Astrocyte (in vitro differentiated cells and primary cell): ENCODE results near the gene CHAT. TPM values are rescaled to one million over a fixed set of nuclear protein-coding genes. Genes with fewer than 3 reads are reported as not detected.

Experiments
- DNase-seq: peaks from one replicate; pipeline ENCODE4 v3.0.0-alpha.2; 2010; ENCODE audit warnings: low read depth
- FAIRE-seq: peaks from 2 replicates; lab custom pipeline; 2011; peaks lifted over from hg19 to GRCh38; lab: Jason Lieb, UNC
- H2AFZ ChIP-seq: 2 replicates; pipeline ENCODE4 v1.6.0; 2012; ENCODE audit warnings: low read depth, low read length, inconsistent platforms
- H3K27ac ChIP-seq: 2 replicates; pipeline ENCODE4 v1.5.1; 2011; ENCODE audit warnings: low read depth, low read length, inconsistent platforms
- H3K27me3 ChIP-seq: 2 replicates; pipeline ENCODE4 v1.6.0; 2011; ENCODE audit warnings: low read length, inconsistent platforms; ENCODE audit not compliant: insufficient read depth
- H3K36me3 ChIP-seq: 2 replicates; pipeline ENCODE4 v1.5.1; 2011; ENCODE audit warnings: low read length, inconsistent platforms; ENCODE audit not compliant: insufficient read depth
- H3K4me1 ChIP-seq: 2 replicates; pipeline ENCODE4 v1.5.1; 2011; ENCODE audit warnings: low read length, inconsistent platforms; ENCODE audit not compliant: insufficient read depth
- H3K4me2 ChIP-seq: 2 replicates; pipeline ENCODE4 v1.6.0; 2012; ENCODE audit warnings: low read length, inconsistent platforms
- H3K4me3 ChIP-seq: 2 replicates; pipeline ENCODE4 v1.5.1; 2011; ENCODE audit warnings: low read depth, mild to moderate bottlenecking, low read length, inconsistent platforms; ENCODE audit not compliant: insufficient read depth
- H3K79me2 ChIP-seq: 2 replicates; pipeline ENCODE4 v1.6.0; 2012; ENCODE audit warnings: mild to moderate bottlenecking, low read length, inconsistent platforms; ENCODE audit not compliant: insufficient read depth
- H3K9ac ChIP-seq: 2 replicates; pipeline ENCODE4 v1.6.0; 2012; ENCODE audit warnings: mild to moderate bottlenecking, low read length, inconsistent platforms
- H3K9me3 ChIP-seq: 2 replicates; pipeline ENCODE4 v1.5.1; 2012; ENCODE audit warnings: low read depth, mild to moderate bottlenecking, low read length, inconsistent platforms; ENCODE audit not compliant: insufficient read depth
- H4K20me1 ChIP-seq: 2 replicates; pipeline ENCODE4 v1.6.0; 2012; ENCODE audit warnings: low read length, inconsistent platforms; ENCODE audit not compliant: insufficient read depth
- H3K27ac Mint-ChIP-seq: one replicate; pipeline ENCODE4 v1.8.0; 2021; ENCODE audit warnings: mild to moderate bottlenecking, mixed read lengths; ENCODE audit not compliant: unreplicated experiment
- H3K27me3 Mint-ChIP-seq: one replicate; pipeline ENCODE4 v1.8.0; 2021; ENCODE audit warnings: low read depth, mixed read lengths; ENCODE audit not compliant: unreplicated experiment
- H3K36me3 Mint-ChIP-seq: one replicate; pipeline ENCODE4 v1.8.0; 2021; ENCODE audit warnings: low read depth, mixed read lengths; ENCODE audit not compliant: unreplicated experiment
- H3K4me1 Mint-ChIP-seq: one replicate; pipeline ENCODE4 v1.8.0; 2021; ENCODE audit warnings: low read depth, mixed read lengths; ENCODE audit not compliant: unreplicated experiment
- H3K4me3 Mint-ChIP-seq: one replicate; pipeline ENCODE4 v1.8.0; 2021; ENCODE audit warnings: mild to moderate bottlenecking, moderate library complexity, mixed read lengths; ENCODE audit not compliant: unreplicated experiment
- H3K9me3 Mint-ChIP-seq: one replicate; pipeline ENCODE4 v1.8.0; 2021; ENCODE audit warnings: mild to moderate bottlenecking, mixed read lengths; ENCODE audit not compliant: unreplicated experiment
- CTCF ChIP-seq: IDR thresholded peaks from 2 replicates; pipeline ENCODE4 v1.5.1; 2011; ENCODE audit warnings: low read depth, mild to moderate bottlenecking, inconsistent platforms, low read length, moderate library complexity; ENCODE audit not compliant: insufficient read depth
- EZH2 ChIP-seq: IDR thresholded peaks from 2 replicates; pipeline ENCODE4 v1.6.1; 2012; ENCODE audit warnings: mild to moderate bottlenecking, low read length, inconsistent platforms; ENCODE audit not compliant: insufficient read depth
- total RNA-seq: library from RNA; stranded (reverse); gene quantifications from 2 replicates; pipeline ENCODE4 v1.2.1, GENCODE V29; 2021

Gene CHAT
- total RNA-seq, 1 donor from 2014 or later, result 1.00 TPM

GRCh38 chr10:49568235-49568634, 45.6 kb upstream of the CHAT start:
- H3K36me3 Mint-ChIP-seq, result no peaks in the 10 kb centered on the region
- peak; percentile 98 for DNase-seq

GRCh38 chr10:49569031-49569631, 44.7 kb upstream of the CHAT start:
- no peaks in the 10 kb centered on the region for H4K20me1 ChIP-seq
- no peak overlapping the region for H3K4me3 ChIP-seq
- no peaks in the 10 kb centered on the region for H3K36me3 ChIP-seq
- no peak for FAIRE-seq
- H3K27me3 Mint-ChIP-seq, result peaks cover 11% of the 10 kb centered on the region
- H3K27me3 ChIP-seq, result no peaks in the 10 kb centered on the region
- H3K27ac Mint-ChIP-seq, result no peak overlapping the region
- H3K27ac ChIP-seq, result no peak overlapping the region
- peaks cover 4% of the 10 kb centered on the region for H3K4me1 ChIP-seq
- H2AFZ ChIP-seq, result no peak overlapping the region
- H3K9me3 ChIP-seq, result no peaks in the 10 kb centered on the region
- peaks cover 26% of the 10 kb centered on the region for H3K4me1 Mint-ChIP-seq
- TF ChIP-seq EZH2, result no peak
- TF ChIP-seq CTCF, result no peak
- no peak overlapping the region for H3K4me3 Mint-ChIP-seq
- DNase-seq, result peak; percentile 93
- peaks cover 15% of the 10 kb centered on the region for H3K9me3 Mint-ChIP-seq
- peak overlapping the region; percentile 29 for H3K4me2 ChIP-seq
- H3K36me3 Mint-ChIP-seq, result no peaks in the 10 kb centered on the region
- H3K79me2 ChIP-seq, result no peaks in the 10 kb centered on the region
- no peak overlapping the region for H3K9ac ChIP-seq

More at GRCh38 chr10:49568235-49568634, 45.6 kb upstream of the CHAT start:
- no peaks in the 10 kb centered on the region for H3K27me3 ChIP-seq
- TF ChIP-seq CTCF, result no peak
- TF ChIP-seq EZH2, result no peak
- no peaks in the 10 kb centered on the region for H3K36me3 ChIP-seq
- no peaks in the 10 kb centered on the region for H3K9me3 ChIP-seq
- Mint-ChIP-seq H3K27me3 (peaks cover 7% of the 10 kb centered on the region), H3K4me1 (peaks cover 34% of the 10 kb centered on the region), H3K27ac (no peak overlapping the region), H3K4me3 (no peak overlapping the region), H3K9me3 (peaks cover 15% of the 10 kb centered on the region)
- no peaks in the 10 kb centered on the region for H3K79me2 ChIP-seq
- H3K4me3 ChIP-seq, result no peak overlapping the region
- no peaks in the 10 kb centered on the region for H4K20me1 ChIP-seq
- no peak overlapping the region for H3K4me2 ChIP-seq
- FAIRE-seq, result peak; percentile 77
- H2AFZ ChIP-seq, result no peak overlapping the region
- no peak overlapping the region for H3K27ac ChIP-seq
- H3K9ac ChIP-seq, result no peak overlapping the region
- H3K4me1 ChIP-seq, result peaks cover 7% of the 10 kb centered on the region

- H3K27me3 Mint-ChIP-seq, result peaks cover 13% of the 10 kb centered on the region
- TF ChIP-seq CTCF (no peak), EZH2 (no peak)
- Histone ChIP-seq H4K20me1 (no peaks in the 10 kb centered on the region), H2AFZ (no peak overlapping the region), H3K4me2 (no peak overlapping the region), H3K4me1 (peaks cover 4% of the 10 kb centered on the region), H3K4me3 (no peak overlapping the region), H3K9ac (no peak overlapping the region), H3K9me3 (no peaks in the 10 kb centered on the region), H3K36me3 (no peaks in the 10 kb centered on the region), H3K79me2 (no peaks in the 10 kb centered on the region), H3K27me3 (no peaks in the 10 kb centered on the region), H3K27ac (no peak overlapping the region)
- peaks cover 15% of the 10 kb centered on the region for H3K9me3 Mint-ChIP-seq
- H3K4me3 Mint-ChIP-seq, result no peak overlapping the region
- peak; percentile 67 for DNase-seq
- H3K27ac Mint-ChIP-seq, result no peak overlapping the region
- H3K4me1 Mint-ChIP-seq, result peaks cover 21% of the 10 kb centered on the region
- no peaks in the 10 kb centered on the region for H3K36me3 Mint-ChIP-seq
- FAIRE-seq, result no peak
Observed at GRCh38 chr10:49571388-49571787, 42.4 kb upstream of the CHAT start.
